T-helper 22 cell (primary cell): ENCODE measurements around the gene SBNO2.

Source experiments
- DNase-seq: peaks from one replicate; pipeline ENCODE4 v3.0.0-alpha.2; 2020; ENCODE audit warnings: low read depth

The SBNO2 gene

DNA sequence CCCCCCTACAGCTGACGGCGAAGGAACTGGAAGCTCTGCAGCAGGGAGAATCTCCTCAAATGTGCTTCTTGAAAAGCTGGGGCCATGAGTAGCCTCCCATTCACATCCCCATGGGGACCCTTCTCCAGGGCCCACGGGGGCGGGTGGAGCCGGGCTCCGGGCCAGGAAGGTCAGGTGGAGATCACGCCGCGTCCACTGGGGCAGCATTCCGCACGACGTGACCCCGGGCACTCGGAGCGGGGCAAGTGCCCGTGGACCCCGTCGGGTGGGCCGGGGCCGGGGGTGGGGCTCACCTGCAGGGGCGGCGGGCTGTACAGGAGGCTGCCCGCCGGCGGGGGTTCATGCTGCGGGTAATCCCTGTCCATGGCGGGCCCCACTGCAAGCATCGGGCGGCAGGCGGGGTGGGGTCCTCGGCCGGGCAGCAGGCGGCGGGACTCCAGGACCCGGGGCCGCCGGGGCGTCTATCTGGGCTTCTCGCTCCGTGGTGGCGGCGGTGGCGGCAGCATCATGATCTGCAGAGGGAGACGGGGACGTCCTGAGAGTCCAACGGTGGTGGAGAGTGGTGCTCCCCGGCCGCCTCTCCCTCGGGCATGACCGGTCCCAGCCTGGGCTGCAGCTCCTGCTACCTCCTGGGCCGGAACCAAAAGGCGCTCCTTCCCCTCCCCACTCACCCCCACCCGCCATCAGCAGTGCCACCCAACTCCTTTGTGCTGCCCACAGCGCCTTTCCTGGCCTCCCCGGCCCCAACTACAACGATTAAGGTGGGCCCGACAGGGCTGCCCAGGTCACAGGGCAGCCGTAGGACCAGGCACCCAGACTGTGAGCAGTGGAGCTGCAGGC lies 20.0 kb downstream of the SBNO2 start:
- DNase-seq, result no peak

DNA sequence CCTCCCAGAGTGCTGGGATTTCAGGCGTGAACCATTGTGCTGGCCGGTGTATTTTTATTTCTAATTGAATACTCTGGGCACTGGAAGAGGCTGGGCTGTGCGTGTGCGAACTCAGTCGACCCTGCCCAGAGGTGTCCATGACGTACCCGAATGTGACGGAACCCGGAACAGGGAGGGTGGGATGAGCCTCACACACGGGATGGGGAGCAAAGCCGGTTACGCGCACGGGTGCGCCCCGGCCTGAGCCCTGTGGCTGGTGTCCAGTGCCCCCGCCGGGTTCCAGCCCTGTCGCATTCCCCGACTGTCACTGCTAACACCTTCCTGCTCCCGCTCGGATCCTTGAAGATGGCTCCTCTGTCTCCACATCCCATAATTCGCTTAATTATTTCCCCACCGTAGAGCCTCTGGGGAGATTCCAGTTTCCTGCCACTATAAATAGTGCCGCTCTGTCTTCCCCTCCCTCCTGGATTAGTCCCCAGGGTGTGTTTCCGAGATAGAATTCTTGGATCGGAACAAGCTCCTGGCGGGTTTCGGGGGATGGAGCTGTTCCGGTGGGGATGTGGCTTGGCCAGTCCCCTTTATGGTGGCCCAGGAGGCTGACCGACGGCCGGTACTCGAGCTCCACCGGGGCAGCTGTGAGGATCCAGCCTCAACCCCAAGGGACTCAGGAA lies 22.0 kb downstream of the SBNO2 start:
- DNase-seq, result no peak

DNA sequence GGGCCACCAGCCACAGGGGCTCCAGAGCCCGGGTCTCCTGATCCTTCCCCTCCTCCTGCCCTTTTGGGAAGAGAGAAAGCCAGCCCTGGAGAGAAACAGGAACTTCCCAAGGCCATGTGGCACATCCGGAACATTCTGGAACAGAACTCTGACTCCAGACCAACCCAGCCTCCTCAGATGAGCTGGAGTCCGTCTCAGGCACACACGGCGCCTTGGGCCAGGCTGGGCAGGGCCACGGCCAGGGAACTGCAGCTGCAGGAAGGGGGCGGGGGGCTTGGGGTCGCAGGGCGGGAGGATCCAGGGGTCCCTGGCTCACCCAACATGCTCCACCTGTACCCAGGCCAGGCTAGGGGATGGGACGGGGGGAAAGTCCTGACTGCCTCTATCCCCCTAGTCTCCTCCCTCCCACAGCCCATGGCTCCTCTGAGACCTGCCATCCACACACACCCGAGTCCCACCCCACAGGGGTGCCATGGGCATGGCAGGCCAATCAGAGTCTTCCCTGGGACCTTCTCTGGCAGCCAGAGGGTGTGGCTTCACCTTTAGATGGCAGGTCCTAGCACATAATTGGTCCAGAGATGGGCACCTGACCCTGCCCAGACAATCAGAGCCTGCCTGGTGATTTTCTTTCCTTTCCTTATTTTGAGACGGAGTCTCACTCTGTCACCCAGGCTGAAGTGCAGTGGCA lies 22.9 kb downstream of the SBNO2 start:
- no peak for DNase-seq

DNA sequence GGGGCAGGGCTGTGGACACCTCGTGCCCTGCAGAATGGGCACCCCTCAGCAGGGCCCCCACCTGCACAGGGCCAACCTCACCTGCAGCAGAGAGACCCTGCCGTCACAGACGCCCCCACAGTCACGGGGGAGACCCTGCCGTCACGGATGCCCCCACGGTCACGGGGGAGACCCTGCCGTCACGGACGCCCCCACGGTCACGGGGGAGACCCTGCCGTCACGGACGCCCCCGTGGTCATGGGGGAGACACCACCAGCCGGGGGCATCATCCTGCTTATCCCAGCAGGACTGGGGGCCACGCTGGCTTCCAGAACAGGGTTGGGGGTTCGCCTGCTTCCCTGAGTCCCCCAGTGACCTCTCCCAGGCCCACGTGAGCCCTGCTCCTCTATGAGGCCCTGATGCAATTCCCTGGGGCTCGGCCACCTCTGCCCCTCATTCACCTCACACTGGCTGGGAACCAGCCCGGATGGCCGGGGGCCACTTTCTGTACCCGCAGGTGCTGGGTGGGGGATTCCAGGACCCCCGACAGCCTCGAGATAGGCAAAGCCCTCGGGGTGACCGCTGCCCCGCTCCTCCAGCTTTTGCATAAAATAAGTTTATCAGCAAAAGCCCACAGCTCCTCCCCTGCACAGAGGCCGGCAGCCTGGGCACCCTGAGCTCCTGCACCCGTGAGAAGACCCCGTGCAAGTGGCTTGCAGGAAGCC lies 23.6 kb downstream of the SBNO2 start:
- DNase-seq, result no peak

DNA sequence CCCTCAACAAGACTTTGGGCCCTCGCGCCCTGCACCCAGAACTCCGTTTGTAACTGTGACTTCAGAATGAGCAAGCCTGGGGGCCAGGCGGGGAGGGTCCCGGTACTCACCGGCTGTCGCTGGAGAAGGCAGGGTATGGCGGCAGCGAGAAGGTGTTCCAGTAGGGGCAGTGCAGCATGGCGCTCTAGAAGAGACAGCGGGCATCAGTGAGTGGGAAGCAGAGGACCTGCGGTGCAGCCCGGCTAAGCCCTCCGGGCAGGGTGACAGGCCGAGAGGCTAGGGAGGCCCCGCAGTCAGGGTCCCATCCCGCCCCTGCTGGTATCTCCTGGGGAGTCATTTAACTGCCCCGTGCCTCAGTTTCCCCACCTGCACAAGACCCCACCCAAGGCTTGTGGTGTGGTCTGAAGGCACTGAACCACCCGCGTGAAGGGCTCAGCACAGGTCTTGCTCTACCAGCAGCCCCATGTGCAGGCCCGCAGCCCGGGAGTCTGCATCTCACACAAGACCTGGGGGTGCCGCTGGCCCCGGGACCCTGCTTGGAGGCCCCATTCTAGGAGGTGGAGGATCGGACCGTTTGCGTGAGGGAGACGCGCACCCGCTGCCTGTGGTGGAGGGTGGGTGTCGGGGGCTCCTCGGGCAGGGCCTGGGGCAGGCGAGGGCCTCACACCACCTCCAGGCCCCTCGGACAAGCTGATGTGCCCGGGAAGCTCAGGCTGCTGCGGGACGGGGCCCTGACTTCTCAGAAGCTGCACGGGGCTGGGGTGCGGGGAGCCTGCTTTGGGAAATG lies 24.6 kb downstream of the SBNO2 start:
- no peak for DNase-seq

DNA sequence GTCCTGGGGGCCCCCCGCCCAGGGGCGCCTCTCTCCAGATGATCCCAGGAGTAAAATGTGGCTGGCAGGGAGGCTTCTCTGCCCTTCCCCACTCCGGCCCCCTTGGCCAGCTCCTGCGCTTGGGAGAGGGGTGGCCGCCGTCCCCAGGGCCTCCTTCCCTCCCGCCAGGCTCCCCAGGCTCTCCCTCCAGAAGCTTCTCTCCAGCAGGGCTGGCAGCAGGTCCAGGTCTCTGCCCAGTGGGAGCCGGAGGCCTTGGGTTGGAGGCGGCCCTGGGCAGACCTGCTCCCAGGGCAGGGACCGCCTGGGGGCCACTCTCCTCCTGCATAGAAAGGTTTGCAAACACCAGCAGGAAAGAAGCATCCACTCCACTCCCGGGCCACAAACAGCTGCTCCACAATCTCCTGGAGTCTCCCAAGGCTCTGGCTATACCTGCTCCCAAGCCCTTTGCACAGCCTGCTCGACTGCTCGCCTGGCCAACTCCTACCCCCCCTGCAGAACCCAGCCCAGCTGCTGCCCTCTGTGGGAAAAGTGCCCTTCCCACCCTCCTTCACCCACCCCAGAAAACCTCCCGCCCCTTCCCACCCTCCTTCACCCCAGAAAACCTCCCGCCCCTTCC lies 26.0 kb downstream of the SBNO2 start:
- no peak for DNase-seq

DNA sequence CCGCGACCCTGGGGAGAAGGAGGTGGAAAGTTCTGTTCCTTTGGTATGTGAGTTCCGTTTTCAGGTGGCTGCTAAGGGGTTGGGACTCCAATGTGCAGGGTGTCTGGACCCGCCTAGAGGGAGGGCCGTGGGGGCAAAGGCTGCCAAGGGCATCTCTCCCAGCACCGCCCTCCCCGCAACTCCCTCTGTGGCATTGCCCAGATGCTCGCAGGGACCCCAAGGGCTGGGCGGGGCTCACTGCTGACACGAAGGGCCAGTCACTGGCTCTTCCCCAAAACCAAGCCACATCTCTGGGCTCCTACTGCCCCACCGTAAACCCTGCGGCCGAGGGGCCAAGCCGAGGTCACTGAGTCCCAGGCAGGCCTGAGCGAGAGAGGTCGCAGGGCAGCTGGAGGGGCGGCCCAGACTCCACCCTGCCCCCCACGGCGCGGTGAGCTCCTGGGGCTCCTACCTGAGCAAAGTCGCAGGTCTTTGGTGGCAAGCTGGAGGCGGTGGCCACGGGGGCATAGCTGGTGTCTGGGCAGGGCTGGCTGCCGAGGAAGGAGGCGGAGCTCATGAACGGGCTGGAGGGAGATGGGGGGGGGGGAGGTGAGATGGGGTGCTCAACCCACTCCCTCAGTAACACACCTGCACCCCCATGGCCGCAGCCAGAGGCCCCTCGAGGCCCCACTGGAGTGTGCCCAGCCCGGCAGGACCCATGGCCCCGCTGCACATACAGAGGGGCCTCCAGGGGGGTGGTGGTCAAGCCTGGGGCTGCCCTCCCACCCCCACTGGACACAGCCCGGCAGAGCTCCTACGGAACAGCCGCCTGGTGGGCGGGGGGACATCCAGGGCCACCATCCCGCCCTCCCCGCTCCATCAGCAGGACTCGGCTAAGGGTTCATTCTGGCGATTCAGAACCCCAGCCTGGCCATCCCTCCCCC lies 26.9 kb downstream of the SBNO2 start:
- DNase-seq, result no peak

DNA sequence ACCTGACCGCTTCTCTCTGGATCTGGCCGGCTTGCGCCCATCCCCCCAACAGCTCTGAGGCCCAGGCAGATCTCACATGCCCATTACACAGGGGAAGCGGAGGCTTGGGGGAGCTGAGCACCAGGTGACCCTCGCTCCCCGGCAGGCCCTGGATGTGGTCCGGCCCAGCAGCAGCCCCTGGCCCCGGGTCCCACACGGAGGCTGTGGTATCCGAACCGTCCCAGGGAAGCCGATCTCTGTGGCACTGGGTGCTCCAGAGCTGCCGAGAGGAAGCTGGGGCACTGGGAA lies 27.7 kb downstream of the SBNO2 start:
- DNase-seq, result no peak

DNA sequence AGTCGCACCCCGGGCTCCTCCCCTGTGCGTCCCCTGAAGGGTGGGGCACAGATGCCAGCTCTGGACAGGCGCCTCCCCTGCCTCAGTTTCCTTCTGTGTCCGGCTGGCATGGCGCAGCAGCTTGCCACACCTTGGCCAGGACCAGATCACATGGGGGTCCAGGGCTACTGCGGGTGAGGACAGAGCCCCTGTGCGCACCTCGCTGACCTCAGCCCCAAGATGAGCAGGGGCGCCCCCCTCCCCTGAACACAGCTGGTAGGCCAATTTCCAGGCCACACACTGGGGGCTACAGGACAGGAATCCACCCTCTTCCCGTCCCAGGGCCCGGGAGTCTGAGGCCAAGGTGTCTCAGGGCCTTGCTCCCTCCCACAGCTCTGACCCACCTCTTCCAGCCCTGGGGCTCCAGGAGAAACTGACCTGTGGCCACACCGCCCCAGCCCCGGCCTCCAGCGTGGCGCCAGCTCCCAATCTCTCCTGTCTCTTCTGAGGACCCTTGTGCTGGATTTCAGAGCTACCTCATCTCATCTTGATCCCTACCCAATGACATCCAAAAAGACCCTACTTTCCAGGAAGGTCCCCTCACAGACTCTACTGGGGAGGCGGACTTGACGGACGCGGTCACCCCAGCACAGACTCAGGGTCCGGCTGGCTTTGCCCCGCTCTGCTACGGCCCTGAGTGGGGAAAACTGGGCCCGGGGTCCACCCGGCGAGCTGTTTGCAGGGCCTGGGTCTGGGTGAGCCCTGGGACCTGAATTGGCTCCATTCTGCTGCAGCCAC lies 28.2 kb downstream of the SBNO2 start:
- DNase-seq, result no peak

DNA sequence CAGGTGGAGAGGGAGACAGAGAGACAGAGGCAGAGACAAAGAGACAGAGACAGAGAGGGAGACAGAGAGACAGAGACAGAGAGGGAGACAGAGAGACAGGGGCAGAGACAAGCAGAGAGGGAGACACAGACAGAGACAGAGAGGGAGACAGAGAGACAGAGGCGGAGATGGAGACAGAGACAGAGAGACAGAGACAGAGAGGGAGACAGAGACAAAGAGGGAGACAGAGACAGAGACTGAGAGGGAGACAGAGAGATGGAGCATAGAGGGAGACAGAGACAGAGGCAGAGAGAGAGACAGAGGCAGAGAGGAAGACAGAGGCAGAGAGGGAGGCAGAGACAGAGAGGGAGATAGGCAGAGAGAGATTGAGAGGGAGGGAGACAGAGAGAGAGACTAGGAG lies 29.3 kb downstream of the SBNO2 start:
- no peak for DNase-seq

DNA sequence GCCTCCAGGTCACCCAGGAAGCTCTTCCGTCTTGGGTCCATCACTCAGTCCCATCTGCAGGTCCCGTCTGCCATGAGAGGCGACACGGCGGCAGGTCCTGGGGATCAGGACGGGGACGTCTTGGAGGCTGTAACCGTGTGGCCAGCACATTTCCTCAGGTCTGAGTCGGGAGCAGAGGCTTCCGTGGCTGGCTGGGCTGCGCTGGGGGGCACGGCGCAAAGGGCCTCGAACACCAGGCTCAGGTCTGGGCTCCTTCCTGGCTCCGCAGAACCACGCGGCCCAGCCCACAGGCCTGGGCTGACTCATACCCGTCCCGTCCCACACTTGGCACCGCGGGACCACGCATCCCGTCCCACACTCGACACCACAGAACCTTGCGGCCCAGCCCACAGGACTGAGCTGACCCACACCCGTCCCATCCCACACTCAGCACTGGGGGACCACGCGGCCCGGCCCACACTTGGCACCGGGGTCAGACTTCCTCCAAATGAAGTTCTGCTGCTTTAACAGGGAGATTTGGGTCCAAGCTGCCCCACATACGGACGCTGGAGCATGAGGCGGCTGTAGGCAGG lies 30.2 kb downstream of the SBNO2 start:
- no peak for DNase-seq

DNA sequence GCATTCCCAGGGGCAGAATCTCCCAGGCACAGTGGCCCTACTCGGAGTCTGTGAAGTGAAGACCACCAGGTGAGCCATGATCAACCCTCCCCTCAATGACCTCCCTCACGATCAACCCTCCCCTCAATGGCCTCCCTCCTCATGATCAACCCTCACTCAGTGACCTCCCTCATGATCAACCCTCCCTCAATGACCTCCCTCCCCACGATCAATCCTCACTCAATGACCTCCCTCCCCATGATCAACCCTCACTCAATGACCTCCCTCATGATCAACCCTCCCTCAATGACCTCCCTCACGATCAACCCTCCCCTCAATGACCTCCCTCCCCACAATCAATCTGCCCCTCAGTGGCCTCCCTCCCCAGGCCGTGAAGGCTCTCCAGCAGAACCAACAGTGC lies 32.1 kb downstream of the SBNO2 start:
- no peak for DNase-seq

DNA sequence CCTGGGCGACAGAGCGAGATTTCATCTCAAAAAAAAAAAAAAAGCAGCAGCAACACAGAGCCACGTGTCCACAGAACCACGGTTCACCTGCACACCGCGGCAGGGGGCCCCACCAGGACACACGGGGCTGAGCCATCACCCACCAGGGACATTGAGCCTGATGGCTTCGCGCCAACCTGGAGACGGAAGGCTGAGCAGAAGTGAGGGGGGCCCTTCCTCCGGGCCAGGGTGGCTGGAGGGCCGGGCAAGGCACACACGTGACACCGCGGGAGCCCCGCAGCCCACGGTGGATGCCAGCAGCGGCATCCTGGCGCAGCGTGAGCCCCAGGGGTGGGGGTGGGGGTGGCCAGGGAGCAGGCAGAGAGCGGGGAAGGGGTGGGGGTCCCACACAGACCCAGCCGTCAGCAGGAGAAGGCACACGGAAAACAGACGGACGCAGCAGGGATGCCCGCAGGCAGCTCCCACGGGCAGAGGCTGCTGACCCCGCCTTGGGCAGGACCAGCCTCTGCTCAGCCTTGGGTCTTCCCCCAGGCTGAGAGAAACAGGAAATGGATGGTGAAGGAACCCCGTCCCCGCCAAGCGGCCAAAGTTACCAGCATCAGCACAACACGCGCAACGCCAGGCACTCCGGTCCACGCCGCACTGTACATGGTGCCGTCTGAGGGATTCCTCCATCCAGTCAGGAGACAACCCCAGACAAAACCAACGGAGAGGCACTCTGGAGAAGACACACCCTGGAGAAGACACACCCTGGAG lies 33.6 kb downstream of the SBNO2 start:
- DNase-seq, result no peak

DNA sequence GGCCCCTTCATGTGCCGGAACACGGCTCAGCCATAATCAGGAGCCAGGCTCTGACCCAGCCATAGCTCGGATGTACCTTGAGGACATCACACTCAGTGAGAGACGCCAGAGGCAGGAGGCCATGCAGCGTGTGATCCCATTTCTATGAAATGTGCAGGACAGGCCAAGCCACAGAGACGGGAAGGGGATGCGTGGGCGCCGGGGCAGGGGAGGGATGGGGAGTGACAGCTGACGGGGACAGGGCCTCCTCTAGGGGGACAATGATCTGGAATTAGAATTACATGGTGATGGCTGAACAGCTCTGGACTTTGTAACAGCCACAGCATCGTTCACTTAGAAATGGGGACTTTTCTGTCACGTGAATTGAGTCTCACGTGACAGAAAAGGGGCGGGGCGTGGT lies 34.9 kb downstream of the SBNO2 start:
- DNase-seq, result no peak

DNA sequence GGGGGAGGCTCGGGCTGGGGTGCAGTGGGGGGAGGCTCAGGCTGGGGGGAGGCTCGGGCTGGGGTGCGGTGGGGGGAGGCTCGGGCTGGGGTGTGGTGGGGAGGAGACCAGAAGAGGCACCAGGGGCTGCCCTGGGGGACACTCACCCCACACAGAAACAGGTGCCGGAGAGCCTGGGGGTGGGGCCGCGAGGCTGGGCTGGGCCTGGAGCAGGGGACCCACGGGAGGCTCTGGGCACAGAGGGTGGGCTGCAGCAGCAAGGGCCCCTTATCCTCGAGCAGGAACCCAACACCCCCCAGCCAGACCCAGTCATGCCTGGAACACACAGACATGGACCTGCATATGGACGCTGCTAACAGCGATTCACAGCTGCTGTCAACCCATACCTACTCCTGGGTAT lies 35.9 kb downstream of the SBNO2 start:
- DNase-seq, result no peak

DNA sequence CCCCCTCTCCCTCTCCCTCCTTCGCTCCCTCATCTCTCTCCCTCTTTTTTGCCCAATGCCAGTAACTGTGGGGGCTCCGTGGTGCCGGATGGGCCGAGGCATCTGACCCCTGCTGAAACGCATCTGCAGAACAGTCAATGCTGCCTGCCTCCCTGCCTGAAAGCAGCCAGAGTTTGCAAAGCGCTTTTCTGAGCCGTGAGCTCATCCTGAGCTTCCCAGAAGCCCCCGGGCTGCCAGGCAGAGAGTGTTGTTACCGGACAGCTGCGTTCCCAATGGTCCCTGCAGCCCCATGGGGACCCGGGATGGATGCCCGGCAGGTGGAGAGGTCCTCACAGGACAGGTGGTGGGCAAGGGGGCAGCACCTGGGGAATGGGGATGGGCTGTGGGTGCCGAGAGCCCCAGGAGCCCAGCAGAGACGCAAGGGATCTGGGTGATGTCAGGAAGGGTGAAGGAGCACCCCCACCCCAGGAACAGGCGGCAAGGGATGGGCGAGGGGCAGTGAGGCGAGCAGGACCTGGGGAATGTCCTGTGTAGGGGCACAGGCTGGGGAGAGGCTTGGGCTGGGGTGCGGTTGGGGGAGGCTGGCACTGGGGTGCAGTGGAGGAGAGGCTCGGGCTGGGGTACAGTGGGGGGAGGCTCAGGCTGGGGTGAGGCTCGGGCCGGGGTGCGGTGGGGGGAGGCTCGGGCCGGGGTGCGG lies 37.3 kb downstream of the SBNO2 start:
- DNase-seq, result no peak

DNA sequence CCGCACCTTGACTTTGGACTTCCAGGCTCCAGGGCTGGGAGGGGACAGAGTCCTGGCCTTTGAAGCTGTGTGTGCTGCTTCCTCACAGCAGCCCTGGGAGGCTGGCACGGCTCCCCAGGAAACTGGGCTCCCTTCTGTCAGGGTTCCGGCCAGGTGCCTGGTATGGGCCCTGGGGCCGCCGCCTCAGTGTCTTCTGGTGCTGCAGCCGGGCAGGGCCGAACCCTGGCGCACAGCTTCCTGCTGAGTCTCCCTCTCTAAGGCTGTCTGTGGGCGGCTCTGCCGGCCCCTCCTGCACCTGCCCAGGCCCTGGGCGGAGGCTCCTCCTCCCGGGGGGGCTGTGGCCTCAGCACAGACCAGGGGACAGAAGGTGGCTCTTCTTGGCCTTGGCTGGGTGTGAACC lies 37.9 kb downstream of the SBNO2 start:
- no peak for DNase-seq

DNA sequence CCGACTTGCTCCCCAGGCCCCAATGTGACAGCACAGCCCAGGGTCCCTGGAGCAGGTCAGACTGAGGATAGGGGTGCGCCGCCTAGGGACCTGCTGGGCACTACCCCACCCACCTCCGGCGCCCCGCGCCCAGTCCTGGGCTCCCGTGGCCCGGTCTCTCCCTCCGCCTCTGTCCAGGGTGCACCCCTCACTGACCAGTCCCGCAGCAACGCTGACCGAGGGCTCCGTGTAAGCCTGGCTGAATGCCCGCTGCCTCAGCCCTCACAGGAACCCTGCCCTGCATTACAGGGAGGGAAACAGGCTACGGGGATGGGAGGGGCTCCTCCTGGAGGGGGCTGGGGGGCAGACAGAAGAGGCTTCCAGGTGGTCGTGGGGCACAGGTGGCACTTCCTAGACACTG lies 38.6 kb downstream of the SBNO2 start:
- DNase-seq, result no peak
